ENCODE data around the gene RNU6-9.
"Not testable (repeated sequence)": the region's sequence is repeated elsewhere in the genome, so short reads cannot be mapped to it uniquely, and the experiment has no call there.

The RNU6-9 gene

DNA sequence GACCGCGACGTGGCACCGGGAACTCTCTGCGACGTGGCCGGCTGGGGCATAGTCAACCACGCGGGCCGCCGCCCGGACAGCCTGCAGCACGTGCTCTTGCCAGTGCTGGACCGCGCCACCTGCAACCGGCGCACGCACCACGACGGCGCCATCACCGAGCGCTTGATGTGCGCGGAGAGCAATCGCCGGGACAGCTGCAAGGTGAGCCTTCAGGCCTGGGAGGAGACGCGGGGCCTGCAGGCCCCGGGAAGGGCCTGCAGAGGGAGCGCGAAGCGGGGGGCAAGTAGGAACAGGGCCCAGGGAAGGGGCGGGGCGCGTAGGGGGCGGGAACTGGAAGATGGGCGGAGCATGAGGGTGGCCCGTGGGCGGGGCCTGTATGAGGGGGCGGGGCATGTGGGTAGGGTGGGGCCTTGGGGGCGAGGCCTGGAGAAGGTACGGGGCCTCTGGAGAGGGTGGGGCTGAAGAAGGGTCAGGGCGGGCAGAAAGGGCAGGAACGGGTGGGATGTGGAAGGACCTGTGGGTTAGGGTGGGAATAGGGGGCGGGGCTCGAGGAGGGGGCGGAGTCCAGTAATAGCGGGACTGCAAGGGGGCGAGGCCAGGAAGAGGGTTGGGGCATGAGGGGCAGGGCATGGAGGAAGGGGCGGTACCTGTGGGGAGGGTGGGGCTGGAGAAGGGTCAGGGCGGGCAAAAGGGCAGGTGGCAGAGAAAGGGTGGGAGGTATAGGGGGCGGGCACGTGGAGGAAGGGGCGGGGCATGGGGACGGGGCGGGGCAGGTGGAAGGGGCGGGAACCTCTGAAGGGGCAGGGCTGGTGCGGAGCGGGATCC, 31.3 kb upstream of the RNU6-9 start:
- no peak for FAIRE-seq

DNA sequence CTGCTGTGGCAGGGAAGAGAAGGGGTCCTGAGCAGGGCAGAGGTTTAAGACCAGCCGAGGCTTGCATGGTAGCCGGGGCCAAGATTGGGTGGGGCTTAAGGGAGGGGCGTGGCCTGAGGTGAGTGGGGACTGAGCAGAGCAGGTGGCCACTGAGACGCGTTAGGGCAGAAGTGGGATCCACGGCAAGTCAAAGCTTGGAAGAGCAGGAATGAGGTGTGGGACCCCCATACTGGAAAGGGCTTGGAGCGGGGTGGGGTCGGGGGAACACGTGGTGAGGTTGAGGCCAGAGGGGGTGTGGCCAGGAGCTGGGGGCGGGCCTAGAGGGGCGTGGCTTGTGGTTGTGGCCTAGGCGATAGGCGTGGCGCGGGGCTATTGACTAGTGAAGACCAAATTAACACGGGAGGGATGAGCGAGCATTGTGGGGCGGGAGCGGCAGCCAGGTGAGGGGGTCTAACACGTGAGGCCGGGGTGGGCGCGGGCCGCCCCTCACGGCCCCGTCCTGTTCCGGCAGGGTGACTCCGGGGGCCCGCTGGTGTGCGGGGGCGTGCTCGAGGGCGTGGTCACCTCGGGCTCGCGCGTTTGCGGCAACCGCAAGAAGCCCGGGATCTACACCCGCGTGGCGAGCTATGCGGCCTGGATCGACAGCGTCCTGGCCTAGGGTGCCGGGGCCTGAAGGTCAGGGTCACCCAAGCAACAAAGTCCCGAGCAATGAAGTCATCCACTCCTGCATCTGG, 30.5 kb upstream of the RNU6-9 start:
- FAIRE-seq: no peak

DNA sequence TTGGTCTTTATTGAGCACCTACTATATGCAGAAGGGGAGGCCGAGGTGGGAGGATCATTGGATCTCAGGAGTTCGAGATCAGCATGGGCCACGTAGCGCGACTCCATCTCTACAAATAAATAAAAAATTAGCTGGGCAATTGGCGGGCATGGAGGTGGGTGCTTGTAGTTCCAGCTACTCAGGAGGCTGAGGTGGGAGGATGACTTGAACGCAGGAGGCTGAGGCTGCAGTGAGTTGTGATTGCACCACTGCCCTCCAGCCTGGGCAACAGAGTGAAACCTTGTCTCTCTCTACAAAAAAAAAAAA, 30.0 kb upstream of the RNU6-9 start:
- no peak for FAIRE-seq

DNA sequence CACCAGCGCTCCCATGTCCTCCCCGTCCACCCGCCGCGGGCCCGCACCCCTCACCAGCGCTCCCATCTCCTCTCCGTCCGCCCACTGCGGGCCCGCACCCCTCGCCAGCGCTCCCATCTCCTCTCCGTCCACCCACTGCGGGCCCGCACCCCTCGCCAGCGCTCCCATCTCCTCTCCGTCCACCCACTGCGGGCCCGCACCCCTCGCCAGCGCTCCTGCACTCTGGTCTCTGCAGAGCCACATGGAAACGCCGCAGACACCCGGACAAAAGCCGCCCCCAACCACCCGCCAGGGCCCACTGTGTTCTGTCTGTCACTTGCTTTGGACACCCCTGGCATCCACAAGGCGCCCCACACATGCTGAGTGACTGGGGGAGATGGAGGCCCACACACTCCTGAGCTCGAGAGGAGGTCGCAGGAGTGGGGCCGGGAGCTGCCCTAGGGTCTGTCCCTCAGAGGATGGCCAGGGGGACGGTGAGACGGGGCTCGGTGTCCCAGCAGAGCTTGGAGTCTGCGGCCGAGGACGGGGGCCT, 26.4 kb upstream of the RNU6-9 start:
- no peak for FAIRE-seq

DNA sequence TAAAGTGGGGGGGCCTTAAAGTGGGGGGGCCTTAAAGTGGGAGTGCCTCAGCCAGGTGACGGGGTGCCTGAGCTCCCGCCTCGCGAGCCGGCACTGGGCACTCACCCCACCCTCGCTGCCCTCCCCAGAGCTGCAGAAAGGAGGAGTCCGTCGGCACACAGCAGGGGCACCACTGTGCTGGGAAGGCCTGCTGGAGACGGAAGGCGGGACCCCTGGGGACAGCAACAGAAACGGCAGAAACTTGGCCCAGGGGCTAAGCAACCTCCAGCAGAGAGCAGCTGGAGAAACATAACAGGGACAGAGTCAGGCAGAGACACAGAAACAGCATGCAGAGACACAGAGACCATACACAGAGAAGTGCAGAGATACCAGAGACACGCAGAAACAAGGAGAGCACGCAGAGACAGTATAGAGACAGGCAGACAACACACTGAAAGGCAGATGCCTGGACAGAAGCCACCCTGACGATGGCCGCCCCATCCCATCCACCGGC, 25.9 kb upstream of the RNU6-9 start:
- no peak for FAIRE-seq

DNA sequence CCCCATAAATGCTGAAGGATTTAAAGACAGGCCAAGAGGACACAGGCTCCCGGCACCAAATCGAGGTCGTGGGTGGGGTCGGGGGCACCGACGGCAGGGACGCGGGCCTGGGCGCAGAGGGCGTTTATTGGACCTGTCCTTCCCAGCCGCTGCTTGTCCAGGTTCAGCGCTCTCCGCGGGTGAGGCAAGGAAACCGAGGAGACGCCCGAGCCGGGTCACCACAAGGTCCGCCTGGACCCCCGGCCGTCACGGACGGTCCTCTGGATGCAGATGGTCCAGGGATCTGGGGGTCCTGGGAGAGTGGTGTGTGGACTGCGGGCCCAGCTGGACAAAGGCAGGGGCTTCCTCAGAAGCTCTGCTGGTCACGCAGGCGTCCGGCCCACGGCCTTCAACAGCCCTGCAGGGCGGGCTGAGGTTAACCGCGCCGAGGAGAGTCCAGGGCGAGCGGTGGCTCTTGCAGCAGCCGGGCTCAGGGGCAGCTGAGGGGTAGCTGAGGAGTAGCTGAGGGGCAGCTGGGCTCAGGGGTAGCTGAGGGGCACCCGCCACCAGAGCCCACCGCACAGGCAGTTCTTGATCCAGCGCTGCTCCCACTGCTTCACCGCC, 25.3 kb upstream of the RNU6-9 start:
- no peak for FAIRE-seq

DNA sequence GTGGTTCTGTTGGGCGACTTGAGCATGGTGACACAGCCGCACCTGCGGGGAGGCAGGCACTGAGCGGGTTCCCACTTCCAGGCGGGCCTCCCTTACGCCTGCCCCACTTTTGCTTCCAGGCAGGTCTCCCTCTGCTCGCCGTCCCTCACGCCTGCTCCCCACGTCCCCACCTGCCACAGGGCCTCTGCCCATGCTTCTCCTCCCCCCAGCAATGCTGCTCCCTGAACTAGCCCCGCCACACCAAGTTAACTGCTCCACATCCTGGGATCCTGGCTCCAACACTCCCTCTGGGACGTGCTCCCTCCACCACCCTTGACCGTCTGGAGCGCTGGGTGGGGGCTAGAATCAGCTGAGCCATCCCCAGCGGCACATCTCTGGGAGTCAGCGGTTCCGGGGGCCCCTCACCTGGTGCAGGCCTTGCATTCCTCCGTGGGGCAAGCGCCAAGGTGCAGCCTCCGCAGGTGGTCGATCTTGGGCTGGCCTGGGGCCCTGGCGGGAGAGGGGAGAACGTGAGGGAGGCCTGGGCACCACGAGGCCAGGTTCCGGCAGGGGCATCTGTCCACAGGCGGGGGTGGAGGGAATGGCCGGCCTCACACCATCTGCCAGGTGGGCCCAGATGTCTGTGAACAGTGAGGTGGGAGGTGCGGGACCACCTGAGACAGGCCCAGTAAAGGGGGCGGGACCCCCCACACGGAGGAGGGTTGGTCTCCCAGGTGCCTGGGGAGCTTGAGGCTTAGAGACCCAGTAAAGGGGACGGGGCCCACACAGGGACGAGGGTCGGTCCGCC, 24.6 kb upstream of the RNU6-9 start:
- no peak for FAIRE-seq

DNA sequence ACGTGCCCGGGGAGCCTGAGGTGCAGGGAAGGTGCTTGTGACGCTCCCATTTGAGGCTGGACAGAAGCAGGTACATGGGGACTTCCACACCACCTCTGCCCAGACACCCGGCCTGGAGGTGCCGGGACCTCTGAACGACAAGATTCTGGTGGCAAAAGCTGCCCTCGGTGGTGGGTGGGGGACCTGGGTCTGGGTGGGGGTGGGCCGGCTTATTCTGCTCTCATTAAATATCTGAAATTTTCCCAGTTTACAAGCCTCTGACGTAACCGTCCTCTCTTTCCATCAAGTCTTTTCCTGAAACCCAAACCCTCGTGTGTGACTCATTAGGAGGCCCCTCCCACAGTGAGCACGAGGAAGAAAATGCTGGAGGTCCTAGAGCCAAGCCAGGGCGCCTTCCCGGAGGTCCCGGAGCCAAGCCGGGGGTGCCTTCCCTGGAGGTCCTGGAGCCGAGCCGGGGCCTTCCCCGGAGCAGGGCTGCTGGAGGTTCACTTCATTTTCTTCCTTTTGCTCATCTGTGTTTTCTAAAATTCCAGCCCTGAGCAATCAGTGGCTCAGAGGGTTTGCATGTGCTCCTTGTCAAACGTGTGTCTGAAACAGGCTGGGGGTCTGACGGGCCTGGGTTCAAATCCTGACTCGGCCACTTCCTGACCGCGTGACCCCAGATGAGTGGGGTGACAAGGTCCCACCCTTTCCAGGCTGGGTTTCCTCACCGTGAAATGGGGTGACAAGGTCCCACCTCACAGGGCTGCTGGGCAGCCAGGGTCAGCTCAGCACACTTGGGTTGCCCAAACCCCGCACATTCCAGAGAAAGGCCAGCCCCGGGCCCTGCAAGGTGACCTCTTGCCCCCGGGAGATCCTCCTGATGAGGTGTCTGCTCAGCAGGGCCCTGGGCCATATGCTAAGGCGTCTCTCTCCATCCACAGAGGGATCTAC, 23.8 kb upstream of the RNU6-9 start:
- no peak for FAIRE-seq

DNA sequence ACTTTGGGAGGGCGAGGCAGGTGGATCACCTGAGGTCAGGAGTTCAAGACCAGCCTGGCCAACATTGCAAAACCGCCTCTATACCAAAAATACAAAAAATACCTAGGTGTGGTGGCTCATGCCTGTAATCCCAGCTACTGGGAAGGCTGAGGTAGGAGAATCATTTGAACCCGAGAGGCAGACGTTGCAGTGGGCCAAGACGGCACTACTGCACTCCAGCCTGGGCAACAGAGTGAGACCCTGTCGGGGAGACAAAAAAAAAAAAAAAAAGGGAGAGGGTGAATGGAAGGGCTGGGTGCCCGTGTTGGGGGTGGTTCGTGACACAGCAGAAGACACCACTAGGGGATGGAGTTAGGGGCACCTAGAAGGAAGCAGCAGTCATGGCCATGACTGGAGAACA, 23.0 kb upstream of the RNU6-9 start:
- no peak for FAIRE-seq

DNA sequence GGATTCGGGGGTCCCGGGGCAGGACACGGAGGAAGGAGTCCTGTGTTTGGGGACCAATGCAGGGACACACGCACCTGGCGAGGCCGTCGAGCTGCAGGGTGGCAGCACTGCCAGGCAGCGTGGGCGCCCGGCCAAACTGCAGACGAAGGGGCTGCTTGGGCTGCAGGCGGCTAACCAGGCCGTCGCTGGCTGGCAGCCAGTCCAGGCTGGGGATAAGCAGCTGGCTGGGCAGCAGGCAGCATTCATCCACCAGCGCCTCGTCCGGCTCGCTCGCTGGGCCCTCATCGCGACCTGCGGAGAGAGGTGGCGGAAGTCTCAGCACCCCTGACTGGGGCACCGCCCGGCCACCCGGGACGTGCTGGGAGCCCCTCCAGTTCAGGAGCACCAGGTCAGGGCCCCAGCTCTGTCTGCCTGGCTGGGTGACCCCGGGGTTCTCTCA, 22.3 kb upstream of the RNU6-9 start:
- FAIRE-seq: no peak

DNA sequence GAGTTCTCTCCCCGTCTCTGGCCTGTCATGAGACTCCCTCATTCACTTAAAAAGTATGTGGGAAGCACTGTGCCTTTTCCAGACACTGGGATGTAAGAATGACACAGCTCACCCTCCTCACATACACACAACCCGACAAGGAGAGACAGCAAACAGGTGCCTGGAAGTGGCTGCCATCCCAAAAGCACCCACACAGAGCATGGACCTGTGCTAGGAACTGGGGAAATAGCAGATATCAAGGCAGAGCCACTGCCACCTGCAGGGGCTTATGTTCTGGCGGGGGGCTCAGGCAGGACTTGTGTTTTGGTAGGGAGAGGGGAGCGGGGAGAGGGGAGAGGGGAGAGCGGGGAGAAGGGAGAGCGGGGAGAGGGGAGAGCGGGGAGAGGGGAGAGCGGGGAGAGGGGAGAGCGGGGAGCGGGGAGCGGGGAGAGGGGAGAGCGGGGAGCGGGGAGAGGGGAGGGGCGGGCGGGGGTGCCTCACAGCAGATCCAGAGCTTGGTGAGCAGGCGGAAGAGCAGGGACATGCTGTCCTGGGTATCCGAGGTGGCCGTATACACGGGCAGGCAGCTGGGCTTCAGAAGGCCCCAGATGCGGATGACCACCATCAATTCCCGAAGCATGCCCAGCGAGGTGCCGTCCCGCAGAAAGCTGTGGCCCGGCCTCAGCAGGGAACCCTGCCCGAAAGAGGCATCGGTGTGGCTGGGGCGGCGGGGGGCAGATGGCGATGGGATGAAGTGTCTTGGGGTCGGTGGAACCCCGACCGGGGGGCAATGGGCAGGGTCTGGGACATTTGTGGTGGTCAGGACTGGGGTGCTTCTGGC, 21.6 kb upstream of the RNU6-9 start:
- FAIRE-seq: no peak

DNA sequence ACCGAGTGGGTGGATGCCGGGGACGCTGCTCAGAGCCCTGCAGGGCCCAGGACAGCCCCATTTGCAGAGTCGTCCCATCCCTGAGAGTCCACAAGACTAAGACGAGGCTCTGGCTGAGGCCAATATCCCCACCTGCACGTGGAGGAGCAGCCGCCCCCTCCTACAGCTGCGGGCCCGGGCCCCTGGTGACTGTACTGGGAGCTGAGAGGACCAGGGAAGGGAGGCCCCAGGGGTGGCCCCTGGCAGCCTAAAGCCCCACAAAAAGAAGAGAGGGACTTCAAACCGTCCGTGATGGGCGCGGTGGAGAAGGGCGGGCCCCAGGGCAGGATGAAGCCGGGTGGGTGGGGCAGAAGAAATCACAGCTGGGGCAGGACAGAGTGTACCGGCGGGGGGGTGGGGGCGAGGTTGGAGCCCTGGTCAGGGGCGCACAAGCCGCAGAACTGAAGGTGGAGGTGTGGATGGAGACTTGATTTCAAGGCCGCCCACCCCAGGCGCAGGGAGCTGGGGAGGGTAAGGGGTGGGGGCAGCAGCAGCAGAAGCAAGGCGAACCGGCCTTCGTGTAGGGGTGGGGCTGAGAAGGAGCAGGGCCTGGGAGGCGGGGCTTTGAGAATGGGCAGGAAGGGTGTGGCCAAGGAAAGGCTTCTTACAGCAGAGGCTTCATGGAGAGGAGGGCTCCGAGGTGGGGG, 20.9 kb upstream of the RNU6-9 start:
- no peak for FAIRE-seq

DNA sequence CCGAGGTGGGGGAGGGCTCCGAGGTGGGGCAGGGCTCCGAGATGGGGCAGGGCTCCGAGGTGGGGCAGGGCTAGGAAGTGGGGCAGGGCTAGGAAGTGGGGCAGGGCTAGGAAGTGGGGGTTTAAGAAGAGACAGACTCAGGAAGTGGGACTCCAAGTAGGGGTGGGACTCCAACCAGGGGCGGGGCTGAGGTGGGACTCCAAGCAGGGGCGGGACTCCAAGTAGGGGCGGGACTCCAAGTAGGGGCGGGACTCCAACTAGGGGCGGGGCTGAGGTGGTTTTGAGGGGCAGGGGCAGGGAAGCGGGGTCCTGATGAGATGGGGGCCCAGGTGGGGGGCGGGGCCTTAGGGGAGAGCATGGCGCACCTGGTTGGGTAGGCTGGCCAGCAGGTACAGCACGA, 20.2 kb upstream of the RNU6-9 start:
- FAIRE-seq: no peak

DNA sequence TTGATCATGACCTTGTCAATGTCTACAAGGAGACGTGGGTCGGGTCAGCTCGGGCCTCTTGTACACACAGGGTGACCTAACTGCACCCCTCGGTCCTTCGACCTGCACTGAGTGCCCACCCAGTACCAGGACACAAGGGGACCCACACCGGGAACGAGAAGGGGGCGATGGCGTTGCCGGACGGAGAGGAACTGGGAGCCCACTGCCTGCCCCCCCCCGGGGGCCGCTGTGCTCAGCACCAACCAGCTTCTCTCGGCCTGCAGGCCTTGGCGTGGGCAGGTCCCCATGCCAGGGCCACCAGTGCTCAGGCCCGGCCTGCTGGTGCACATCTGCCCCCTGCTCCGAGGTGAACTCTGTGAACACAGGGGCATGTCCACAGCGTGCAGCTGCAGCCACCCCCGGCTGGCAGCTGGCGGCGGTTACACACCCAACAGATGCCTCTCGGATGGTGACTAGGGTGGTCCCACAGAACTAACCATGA, 19.7 kb upstream of the RNU6-9 start:
- no peak for FAIRE-seq

DNA sequence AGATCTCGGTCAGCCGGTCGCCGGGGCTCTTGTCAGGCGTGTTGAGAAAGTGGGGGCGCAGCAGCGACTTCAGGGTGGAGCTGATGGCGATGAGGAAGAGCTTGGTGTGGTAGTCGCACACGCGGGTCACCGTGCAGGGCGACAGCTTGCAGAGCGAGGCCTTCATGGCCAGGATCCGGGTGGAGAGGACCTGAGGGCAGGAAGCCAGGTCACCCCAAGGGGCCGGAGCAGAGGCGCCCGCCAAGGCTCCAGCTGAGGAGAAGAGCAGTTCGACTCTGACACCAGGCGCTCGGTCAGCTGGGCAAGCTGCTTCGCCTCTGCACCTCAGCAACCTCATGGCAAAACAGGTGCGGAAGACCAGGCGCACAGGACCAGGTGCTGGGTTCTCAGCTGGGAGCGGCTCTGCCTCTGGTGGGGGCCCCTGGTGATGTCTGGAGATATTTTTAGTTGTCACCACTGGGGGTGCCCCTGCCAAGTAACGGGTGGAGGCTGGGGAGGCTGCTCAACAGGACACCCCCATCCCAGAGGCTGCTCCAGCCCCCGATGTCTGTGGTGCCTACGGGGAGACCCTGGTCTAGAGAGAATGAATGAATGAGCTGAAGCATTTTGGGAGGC, 17.9 kb upstream of the RNU6-9 start:
- no peak for FAIRE-seq

DNA sequence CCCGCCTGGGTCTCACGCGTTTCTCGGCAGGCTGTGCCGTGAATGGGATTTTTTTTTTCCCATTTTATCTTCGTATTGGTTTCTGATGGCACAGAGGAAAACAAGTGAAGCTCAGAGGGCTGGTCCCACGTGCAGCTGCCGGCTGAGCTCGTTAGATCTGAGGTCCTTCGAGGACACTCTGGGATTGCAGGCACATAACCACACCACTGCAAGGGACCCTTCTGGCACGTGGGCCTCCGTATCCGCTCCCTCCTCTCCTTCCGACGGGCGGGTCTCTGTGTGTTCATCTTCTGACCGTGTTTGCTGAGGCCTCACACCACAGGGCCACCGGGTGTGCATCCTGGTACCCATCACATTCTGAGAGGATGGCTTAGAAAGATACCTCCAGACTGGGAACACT, 17.2 kb upstream of the RNU6-9 start:
- FAIRE-seq: no peak

DNA sequence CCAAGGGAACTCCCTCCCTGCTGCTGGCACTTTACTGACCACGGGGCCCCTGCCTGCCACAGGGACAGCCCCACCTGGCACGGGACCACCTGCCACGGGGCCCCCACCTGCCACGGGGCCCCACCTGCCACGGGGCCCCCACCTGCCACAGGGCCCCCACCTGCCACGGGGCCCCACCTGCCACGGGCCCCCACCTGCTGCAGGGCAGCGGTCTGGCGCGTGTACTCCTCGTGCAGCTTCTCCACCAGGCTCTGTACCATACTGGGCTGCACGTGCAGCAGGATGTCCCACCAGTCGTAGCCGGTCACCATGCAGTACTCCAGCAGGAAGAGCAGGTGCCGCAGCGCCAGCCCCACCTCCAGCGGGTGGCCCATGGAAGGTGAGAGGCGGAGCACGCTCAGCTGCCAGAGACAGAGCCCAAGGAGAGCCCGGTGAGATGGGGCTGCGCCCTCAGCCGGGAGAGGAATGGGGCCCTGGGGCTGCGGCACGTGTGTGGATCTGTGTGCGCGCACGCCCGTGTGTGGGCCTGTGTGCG, 16.4 kb upstream of the RNU6-9 start:
- FAIRE-seq: no peak

DNA sequence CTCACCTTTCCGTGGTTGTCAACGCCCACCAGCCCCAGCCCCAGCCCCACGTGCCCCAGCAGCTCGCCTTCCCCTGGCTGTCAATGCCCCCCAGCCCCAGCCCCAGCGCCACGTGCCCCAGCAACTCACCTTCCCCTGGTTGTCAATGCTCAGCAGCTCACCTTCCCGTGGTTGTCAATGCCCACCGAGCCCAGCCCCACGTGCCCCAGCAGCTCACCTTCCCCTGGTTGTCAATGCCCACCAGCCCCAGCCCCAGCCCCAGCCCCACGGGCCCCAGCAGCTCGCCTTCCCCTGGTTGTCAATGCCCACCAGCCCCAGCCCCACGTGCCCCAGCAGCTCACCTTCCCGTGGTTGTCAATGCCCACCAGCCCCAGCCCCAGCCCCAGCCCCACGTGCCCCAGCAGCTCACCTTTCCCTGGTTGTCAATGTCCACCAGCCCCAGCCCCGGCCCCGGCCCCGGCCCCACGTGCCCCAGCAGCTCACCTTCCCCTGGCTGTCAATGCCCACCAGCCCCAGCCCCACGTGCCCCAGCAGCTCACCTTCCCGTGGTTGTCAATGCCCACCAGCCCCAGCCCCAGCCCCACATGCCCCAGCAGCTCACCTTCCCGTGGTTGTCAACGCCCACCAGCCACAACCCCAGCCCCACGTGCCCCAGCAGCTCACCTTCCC, 15.2 kb upstream of the RNU6-9 start:
- FAIRE-seq: not testable (repeated sequence)

All from endometrium (tissue), 2 donors.